HG03039 (cell line): ENCODE results near the gene DNASE1L2.

Experiments used
- ATAC-seq: cut with Tn5 transposase; IDR thresholded peaks from one replicate; pipeline ENCODE4 v1.9.1; 2021; ENCODE audit warnings: mild to moderate bottlenecking, moderate library complexity; ENCODE audit not compliant: unreplicated experiment

The DNASE1L2 gene

GRCh38 chr16:2223221-2223941, 12.9 kb upstream of the DNASE1L2 start, which contains the start of gene E4F1:
Gene E4F1 (plus strand): TSS chr16:2223591. CDS start chr16:2223614, 23 bp downstream.
- peak; percentile 81 for ATAC-seq

- ATAC-seq, result peak; percentile 19
These were observed 12.2 kb upstream of the DNASE1L2 start for GRCh38 chr16:2223942-2224486.

- no peak for ATAC-seq
These were observed 9.9 kb upstream of the DNASE1L2 start for GRCh38 chr16:2226245-2226793.

- ATAC-seq, result no peak
These were observed 9.3 kb upstream of the DNASE1L2 start for GRCh38 chr16:2226918-2227317.

- ATAC-seq, result no peak
These were observed 8.0 kb upstream of the DNASE1L2 start for GRCh38 chr16:2228161-2228824.

- ATAC-seq, result no peak
These were observed 7.2 kb upstream of the DNASE1L2 start for GRCh38 chr16:2229091-2229490.

- ATAC-seq, result no peak
These were observed 6.5 kb upstream of the DNASE1L2 start for GRCh38 chr16:2229632-2230250.

- ATAC-seq, result no peak
These were observed 5.9 kb upstream of the DNASE1L2 start for GRCh38 chr16:2230376-2230775.

GRCh38 chr16:2231016-2231931, 5.0 kb upstream of the DNASE1L2 start:
- ATAC-seq, result no peak

- no peak for ATAC-seq
These were observed 3.9 kb upstream of the DNASE1L2 start for GRCh38 chr16:2232094-2232990.

- no peak for ATAC-seq
These were observed 3.0 kb upstream of the DNASE1L2 start for GRCh38 chr16:2233046-2233775.

- no peak for ATAC-seq
These were observed 2.1 kb upstream of the DNASE1L2 start for GRCh38 chr16:2233872-2234812.

GRCh38 chr16:2234813-2235170, 1.5 kb upstream of the DNASE1L2 start:
- ATAC-seq, result no peak

- ATAC-seq, result no peak
These were observed 1.0 kb upstream of the DNASE1L2 start for GRCh38 chr16:2235234-2235651.

- no peak for ATAC-seq
These were observed 428 bp upstream of the DNASE1L2 start for GRCh38 chr16:2235695-2236336.

- no peak for ATAC-seq
These were observed 848 bp downstream of the DNASE1L2 start for GRCh38 chr16:2237102-2237482.

GRCh38 chr16:2237493-2238149, 1.4 kb downstream of the DNASE1L2 start:
- ATAC-seq, result no peak
